HG02981 (cell line): ENCODE data around the gene XYLT1.

Experiments
- ATAC-seq: cut with Tn5 transposase; IDR thresholded peaks from one replicate; pipeline ENCODE4 v1.9.1; 2021; ENCODE audit warnings: mild to moderate bottlenecking, moderate library complexity; ENCODE audit not compliant: unreplicated experiment

XYLT1 gene

GRCh38 chr16:17407321-17407720 is 63.4 kb downstream of the XYLT1 start:
- ATAC-seq: no peak

GRCh38 chr16:17404941-17405689 is 65.6 kb downstream of the XYLT1 start:
- no peak for ATAC-seq

DNA sequence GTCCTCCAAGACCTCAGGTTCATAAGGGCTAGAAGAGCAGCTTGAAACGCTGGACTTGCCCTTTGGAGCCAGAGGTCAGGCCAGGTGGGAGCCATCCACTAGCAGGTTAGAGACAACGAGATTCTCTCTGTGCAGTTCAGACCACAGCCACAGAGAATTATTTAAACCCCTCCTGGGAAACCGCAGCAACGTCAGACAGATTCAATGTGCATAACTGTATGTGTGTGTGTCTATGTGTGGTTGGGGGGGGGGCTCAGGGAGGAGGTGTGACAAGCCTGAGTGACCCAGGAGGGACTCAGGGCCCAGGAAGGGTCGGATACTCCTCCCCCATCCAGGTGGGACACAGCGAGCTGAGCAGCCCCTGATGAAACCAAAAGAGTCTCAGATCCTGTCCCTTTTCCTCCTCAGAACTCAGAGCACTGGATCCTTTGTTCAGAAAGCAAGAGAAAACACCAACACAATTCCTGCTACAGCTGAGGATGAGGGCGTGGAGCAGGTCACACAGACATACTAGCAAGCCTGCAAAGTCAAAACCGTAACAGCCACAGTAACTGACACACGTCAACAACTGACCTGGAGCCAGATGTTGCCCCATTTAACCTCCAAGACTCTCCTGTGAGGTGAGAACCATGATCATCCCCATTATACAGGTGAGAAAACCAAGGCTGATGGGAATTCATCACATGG is 66.8 kb downstream of the XYLT1 start:
- no peak for ATAC-seq

- ATAC-seq: no peak
These were observed 67.5 kb downstream of the XYLT1 start for GRCh38 chr16:17403156-17403809.

- no peak for ATAC-seq
These were observed 73.3 kb downstream of the XYLT1 start for GRCh38 chr16:17397499-17397891.

DNA sequence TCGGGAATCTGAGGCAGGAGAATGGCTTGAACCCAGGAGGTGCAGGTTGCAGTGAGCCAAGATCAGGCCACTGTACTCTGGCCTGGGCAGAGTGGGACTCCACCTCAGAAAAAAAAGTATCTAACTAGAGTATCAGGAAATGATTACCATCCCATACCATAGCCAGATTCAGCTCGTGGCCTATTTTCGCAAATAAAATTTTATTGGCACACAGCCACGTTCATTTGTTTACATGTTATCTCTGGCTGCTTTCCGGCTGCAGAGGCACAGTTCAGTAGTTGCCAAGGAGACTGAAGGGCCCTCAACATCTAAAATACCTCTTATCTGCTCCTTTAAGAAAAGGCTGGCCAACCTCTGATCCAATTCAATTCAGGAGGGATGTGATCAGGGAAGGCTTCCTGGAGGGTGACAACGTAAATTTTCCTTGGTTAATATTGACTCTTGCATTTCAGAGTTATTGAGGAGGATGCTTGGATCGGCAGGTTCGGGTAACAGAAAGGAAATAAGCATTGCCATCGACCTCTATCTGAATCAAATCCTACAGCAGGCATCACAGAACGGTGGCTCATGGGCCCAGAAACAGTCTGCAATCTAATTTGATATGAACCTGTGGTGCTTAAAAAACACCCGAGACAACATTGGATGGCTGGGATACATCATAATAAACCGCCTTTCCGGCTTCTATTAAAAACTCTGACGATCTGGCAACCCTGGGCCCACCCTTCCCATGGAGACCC is 73.8 kb downstream of the XYLT1 start:
- no peak for ATAC-seq

DNA sequence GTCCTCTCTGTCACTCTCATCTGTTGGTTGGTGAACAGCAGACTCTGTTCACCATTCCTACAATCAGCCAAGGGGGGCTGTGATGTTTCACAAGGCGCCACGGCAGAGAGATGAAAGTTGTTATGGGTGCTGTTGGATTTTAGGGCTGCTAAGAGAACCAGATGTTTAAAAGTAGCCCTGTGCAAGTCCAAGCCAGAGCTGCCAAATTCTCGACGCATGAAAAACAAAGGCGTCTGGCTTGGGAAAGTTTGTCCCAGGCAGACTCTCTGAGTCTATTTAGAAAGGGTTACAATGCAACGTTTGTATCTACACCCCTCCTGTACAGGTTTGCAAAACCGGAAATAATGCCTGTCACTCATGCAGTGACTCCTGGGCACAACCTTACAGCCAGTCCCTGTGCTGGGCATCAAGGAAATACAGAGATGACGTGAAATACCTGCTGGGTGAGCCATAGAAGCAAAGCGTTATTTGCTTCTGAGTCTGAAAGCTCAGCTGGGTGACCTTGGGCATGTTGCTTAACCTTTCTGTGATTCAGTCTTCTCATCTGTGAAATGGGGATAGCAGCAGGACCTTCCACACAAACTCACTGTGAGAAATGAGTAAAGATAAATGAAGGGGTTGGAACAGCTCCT is 74.8 kb downstream of the XYLT1 start:
- no peak for ATAC-seq

DNA sequence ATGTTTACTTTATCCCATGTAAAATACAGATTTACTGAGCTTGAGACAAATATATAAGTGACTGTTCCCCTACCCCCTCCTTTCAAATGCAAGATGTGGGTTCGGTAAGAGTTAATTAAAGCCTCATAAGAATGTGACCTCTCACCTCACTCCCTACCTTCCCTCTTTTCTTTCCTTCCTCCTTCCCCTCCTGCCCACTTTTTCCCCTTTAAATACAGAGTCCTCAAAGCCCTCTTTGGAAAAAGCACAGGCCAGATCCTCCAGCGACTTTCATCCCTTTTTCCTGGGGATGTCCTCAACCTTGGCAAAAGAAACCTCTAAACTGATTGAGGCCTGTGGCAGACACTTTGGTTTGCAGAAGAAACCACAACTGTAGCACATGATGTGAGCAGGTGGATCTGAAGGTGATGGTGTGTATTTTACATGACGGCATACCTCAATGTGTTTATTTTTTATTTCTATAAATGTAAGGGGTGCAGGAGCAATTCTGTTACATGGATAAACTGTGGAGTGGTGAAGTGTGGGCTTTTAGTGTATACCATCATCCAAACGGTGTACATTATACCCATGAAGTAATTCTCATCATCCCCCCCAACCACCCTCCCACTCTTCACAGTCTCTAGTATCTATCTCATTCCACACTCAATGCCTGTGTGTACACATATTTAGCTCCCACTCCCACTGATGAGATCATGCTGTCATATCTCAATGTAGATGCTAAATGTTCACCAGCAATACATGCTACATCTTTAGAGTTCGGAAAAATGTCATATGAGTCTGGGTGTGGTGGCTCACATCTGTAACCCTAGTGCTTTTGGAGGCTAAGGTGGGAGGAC is 77.7 kb downstream of the XYLT1 start:
- ATAC-seq: no peak

DNA sequence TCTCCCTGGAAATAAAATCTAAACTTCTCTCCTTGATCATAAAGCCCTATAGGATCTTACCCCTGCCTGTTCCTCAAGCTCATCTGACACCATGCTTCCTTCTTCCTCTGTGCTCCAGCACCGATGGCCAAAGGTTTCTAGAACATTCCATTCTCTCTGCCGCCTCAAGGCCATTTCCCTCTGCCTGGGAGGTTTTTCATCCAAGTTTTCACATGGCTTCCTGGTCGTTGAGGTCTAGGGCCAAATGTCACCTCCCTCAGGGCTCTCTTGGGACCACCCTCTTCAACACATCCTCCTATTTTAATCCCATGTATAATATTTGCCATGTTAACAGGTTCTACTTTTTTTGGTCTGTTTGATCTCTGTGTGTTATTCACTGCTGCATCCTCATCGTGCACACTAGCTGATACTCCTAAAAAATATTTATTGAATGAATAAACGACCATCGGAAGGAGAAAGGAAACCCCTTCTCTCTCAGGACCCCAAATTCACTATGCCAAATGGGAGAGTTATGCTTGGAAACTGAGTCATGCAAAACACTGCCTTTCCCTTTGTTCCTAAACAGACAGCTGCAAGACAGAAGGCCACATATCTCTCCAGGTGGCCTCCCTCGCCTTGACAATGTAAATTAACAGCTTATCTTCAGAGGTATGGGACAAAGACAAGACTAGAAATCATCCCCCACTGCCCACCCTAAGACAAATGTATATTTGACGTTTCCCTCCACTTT is 78.5 kb downstream of the XYLT1 start:
- no peak for ATAC-seq

GRCh38 chr16:17391715-17392114 is 79.0 kb downstream of the XYLT1 start:
- no peak for ATAC-seq

DNA sequence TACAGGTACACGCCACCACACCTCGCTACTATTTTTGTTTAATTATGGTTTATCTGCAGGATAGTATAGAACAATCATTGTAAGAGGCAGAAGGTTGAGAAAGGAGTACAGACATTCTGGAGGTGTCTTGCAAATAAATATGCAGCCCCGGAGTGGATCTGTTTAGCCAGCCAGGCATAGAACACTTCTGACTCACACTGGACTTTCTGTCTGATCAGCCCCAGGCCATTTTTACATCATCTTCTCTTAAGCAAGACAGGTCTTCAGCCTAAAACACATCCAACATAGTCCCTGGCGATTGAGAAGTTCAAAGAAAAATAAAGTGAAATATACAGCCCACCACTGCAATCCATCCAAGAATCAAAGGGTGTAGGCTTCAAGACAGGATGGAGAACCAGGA is 81.4 kb downstream of the XYLT1 start:
- ATAC-seq: no peak

- no peak for ATAC-seq
These were observed 83.5 kb downstream of the XYLT1 start for GRCh38 chr16:17387256-17387655.

GRCh38 chr16:17386229-17386628 is 84.5 kb downstream of the XYLT1 start:
- no peak for ATAC-seq

- ATAC-seq: no peak
These were observed 86.3 kb downstream of the XYLT1 start for GRCh38 chr16:17384471-17384870.

DNA sequence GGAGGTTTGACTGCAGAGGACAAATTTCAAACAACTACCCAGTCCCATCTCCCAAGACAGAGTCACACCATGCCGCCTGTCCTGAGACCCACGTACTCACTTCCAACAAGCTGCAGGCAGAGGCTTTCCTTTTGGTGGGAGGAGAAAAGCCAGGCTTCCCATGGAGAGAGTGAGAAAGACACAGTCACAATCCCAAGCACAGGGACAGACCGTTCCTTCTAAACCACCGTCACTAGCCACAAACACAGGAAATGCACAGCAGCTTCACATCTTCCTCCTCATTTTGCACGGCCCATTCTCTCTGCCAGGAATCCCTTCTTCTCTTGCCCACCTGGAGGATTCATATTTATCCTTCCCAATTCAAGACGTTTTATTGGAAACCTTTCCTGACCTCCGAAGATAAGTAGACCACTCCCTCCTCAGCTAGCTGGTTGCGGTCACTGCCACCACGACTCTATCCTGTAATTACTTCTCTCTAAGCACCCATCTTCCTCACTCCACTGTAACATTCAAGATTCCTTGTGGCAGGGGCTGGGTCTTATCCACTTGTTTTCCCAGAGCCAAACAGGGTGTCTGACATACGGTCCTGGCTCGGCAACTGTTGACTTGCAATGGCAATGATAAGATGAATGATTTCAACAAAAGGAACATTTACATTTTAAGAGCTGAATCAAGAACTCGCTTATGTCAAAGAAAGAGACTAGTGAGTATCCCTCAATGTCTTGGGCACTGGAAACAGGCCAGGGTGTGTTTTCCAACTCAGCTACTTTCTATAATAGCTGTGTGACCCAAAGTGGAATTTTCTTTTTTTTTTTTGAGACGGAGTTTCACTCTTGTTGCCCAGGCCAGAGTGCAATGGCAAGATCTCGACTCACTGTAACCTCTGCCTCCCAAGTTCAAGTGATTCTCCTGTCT is 87.6 kb downstream of the XYLT1 start:
- no peak for ATAC-seq

- ATAC-seq: no peak
These were observed 88.2 kb downstream of the XYLT1 start for GRCh38 chr16:17382514-17382913.

DNA sequence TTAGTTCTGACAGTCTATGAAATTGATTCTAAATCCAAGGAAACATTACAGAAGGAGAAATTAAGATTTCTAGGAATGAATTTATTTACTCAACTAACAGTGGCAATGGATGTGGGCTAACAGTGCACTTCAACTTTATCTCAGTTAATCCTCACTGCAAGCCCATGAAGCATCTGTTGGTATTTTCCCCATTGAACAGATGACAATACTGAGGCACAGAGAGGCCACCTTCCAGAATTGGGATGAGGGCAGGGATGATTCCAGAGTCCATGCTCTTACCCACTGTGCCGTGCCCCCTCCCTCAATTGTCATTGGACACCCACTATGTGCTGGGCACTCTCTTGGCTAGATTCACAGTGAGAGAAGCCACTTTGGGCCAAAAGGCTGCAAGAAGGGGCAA is 89.0 kb downstream of the XYLT1 start:
- no peak for ATAC-seq

- no peak for ATAC-seq
These were observed 90.1 kb downstream of the XYLT1 start for GRCh38 chr16:17380613-17381012.
